Endothelial cell of umbilical vein (primary cell): Measurements from ENCODE around the gene GPRIN2. TPM values are rescaled to one million over a fixed set of nuclear protein-coding genes. Genes with fewer than 3 reads are reported as not detected.
A peak's percentile ranks its signal among the peaks of the same experiment; 100 is the strongest.
"Not testable (repeated sequence)": the region's sequence is repeated elsewhere in the genome, so short reads cannot be mapped to it uniquely, and the experiment has no call there.

Source experiments
- BruUV-seq: library from RNA; stranded (reverse); fragments of 400-500 nt; replicated peaks from 2 replicates; lab custom pipeline; 2021; lab: Mats Ljungman, UMichigan
- CTCF ChIA-PET: fragments of 300-600, 350-600 bp; sonication (Branson Sonifier 250); formaldehyde crosslinking; loops from one replicate; lab custom pipeline; 2021; ENCODE audit warnings: antibody characterized with exemption, inconsistent platforms; lab: Charles Lee
- POLR2A ChIA-PET: fragments of 300-600, 350-600 bp; sonication (Branson Sonifier 250); formaldehyde crosslinking; loops from one replicate; lab custom pipeline; 2021; ENCODE audit warnings: antibody characterized with exemption, inconsistent platforms; lab: Charles Lee
- DNase-seq: peaks from one replicate; pipeline ENCODE4 v3.0.0-alpha.2; 2011; ENCODE audit warnings: low read depth, low spot score
- FAIRE-seq: peaks from 2 replicates; lab custom pipeline; 2011; peaks lifted over from hg19 to GRCh38; lab: Jason Lieb, UNC
- H2AFZ ChIP-seq: 2 replicates; pipeline ENCODE4 v1.6.0; 2012; ENCODE audit warnings: low read depth, low read length, control low read depth, inconsistent platforms
- H3K27ac ChIP-seq: 2 replicates; pipeline ENCODE4 v1.5.1; 2011; ENCODE audit warnings: low read depth, mild to moderate bottlenecking, control low read depth, low read length, moderate library complexity; ENCODE audit not compliant: insufficient read depth
- H3K27me3 ChIP-seq, 2 experiments: 2 replicates each; pipeline versions ENCODE4 v1.6.0 to v1.6.1; 2011; ENCODE audit warnings: low read length in 2 of 2, mixed read lengths in 1 of 2; ENCODE audit not compliant: control insufficient read depth in 2 of 2, insufficient read depth in 2 of 2
- H3K36me3 ChIP-seq, 2 experiments: 2 replicates in 1 of 2; 3 replicates in 1 of 2; pipeline ENCODE4 v1.5.1; 2011; ENCODE audit warnings: low read length in 2 of 2, mild to moderate bottlenecking in 1 of 2, moderate library complexity in 1 of 2; ENCODE audit not compliant: control insufficient read depth in 2 of 2, insufficient read depth in 2 of 2; ENCODE audit errors: extremely low read depth in 1 of 2
- H3K4me1 ChIP-seq: 3 replicates; pipeline ENCODE4 v1.5.1; 2011; ENCODE audit warnings: mild to moderate bottlenecking, low read length; ENCODE audit not compliant: control insufficient read depth, insufficient read depth; ENCODE audit errors: extremely low read depth
- H3K4me2 ChIP-seq: 2 replicates; pipeline ENCODE4 v1.6.1; 2011; ENCODE audit warnings: low read length, control low read depth, mixed read lengths; ENCODE audit not compliant: insufficient read depth
- H3K4me3 ChIP-seq, 3 experiments: fragments of 200-600 bp in 1 of 3; sonication (generic), shearing (Covaris generic) in 1 of 3; replicated peaks in 1 of 3; 2 replicates each; pipeline ENCODE4 v1.5.1; 2011 to 2016; ENCODE audit warnings: control low read depth in 3 of 3, low read length in 3 of 3, mild to moderate bottlenecking in 2 of 3, inconsistent platforms in 1 of 3, low read depth in 1 of 3, moderate library complexity in 1 of 3; ENCODE audit not compliant: insufficient read depth in 1 of 3
- H3K79me2 ChIP-seq: 2 replicates; pipeline ENCODE4 v1.6.0; 2012; ENCODE audit warnings: low read length, inconsistent platforms; ENCODE audit not compliant: control insufficient read depth, insufficient read depth
- H3K9ac ChIP-seq: replicated peaks from 2 replicates; pipeline ENCODE3; 2011; ENCODE audit warnings: low read length, control low read depth; ENCODE audit not compliant: insufficient read depth; ENCODE audit errors: extremely low read depth
- H3K9me1 ChIP-seq: replicated peaks from 3 replicates; pipeline ENCODE4 v1.6.0; 2011; ENCODE audit warnings: mild to moderate bottlenecking, low read length; ENCODE audit not compliant: control insufficient read depth, insufficient read depth; ENCODE audit errors: extremely low read depth
- H3K9me3 ChIP-seq: replicated peaks from 2 replicates; pipeline ENCODE4 v1.5.1; 2012; ENCODE audit warnings: low read length, inconsistent platforms; ENCODE audit not compliant: control insufficient read depth, insufficient read depth
- H4K20me1 ChIP-seq: replicated peaks from 2 replicates; pipeline ENCODE3; 2011; ENCODE audit warnings: mild to moderate bottlenecking, low read length; ENCODE audit not compliant: control insufficient read depth, insufficient read depth; ENCODE audit errors: extremely low read depth
- dilution Hi-C: fragments of 300-500 bp; cut with MboI; formaldehyde crosslinking; loops from one replicate; pipeline ENCODE4 v1.15.0; 2019; ENCODE audit warnings: low sequenced_read_pairs; ENCODE audit not compliant: extremely low pct_ligation_motif_present
- intact Hi-C: fragments of 100-400 bp; cut with micrococcal nuclease; formaldehyde crosslinking; loops from one replicate; pipeline ENCODE4 v1.10.0; 2022
- polyA plus RNA-seq, 4 experiments: library from polyadenylated mRNA; depleted of rRNA in 3 of 4; stranded (reverse) in 3 of 4; unstranded in 1 of 4; fragments of >200 nt; gene quantifications; 2 replicates each; pipeline versions ENCODE4 v1.2.1 to v1.2.3, GENCODE V29; 2011 to 2012; ENCODE audit warnings: missing spikeins in 1 of 4
- total RNA-seq: library from RNA; stranded (reverse); gene quantifications from 2 replicates; pipeline ENCODE4 v1.2.3, GENCODE V29; 2021

Gene GPRIN2
- total and polyA plus RNA-seq, 2 donors (not counting 3 experiments of a cell fraction or from before 2014, with no cell fraction given) = not detected

DNA sequence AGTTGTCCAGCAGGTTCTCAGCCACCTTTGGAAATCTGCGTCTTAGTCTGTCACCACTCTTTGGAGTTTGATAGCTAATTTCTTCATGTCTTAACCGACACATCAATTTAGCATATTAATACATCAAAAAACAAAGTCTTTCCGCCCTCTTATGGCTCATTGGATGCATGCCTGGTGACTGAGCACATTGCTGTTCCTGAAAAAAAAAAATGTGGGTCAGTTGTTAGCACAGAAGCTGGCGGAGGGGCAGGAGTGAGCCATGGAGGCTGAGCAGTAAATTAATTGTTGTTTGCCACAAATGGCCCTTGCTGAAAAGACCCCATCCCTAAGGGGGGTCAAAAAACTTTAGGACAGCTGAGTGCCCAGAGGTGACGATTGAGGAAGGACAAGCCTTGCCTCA, 16.9 kb upstream of the GPRIN2 start:
- FAIRE-seq = peak; percentile 21
- H2AFZ ChIP-seq, POLR2A ChIA-PET, H3K4me2 ChIP-seq, H3K27me3 ChIP-seq, H3K9ac ChIP-seq, H3K27ac ChIP-seq, H3K79me2 ChIP-seq, H3K9me3 ChIP-seq, H3K4me1 ChIP-seq, CTCF ChIA-PET, intact Hi-C loops, H3K4me3 ChIP-seq, H3K9me1 ChIP-seq, BruUV-seq, dilution Hi-C loops, H4K20me1 ChIP-seq, H3K36me3 ChIP-seq: not testable (repeated sequence)
- DNase-seq = peak; percentile 51

GRCh38 chr10:46572765-46573164, 16.3 kb upstream of the GPRIN2 start:
- H3K4me3 ChIP-seq, intact Hi-C loops, H4K20me1 ChIP-seq, BruUV-seq, H3K9me3 ChIP-seq, H3K4me1 ChIP-seq, CTCF ChIA-PET, H3K9me1 ChIP-seq, H3K79me2 ChIP-seq, H3K27me3 ChIP-seq, dilution Hi-C loops, H3K36me3 ChIP-seq, H3K27ac ChIP-seq, POLR2A ChIA-PET, H3K4me2 ChIP-seq, FAIRE-seq, DNase-seq, H3K9ac ChIP-seq, H2AFZ ChIP-seq: not testable (repeated sequence)

- dilution Hi-C loops, H3K4me2 ChIP-seq, POLR2A ChIA-PET, H3K27ac ChIP-seq, H3K9me1 ChIP-seq, intact Hi-C loops, H4K20me1 ChIP-seq, H3K4me1 ChIP-seq, DNase-seq, BruUV-seq, H2AFZ ChIP-seq, CTCF ChIA-PET, H3K27me3 ChIP-seq, H3K4me3 ChIP-seq, H3K36me3 ChIP-seq, H3K9ac ChIP-seq, FAIRE-seq, H3K79me2 ChIP-seq, H3K9me3 ChIP-seq: not testable (repeated sequence)
Measured at GRCh38 chr10:46570655-46571054, 14.2 kb upstream of the GPRIN2 start.

- H3K9me1 ChIP-seq, H3K9me3 ChIP-seq, intact Hi-C loops, H3K4me1 ChIP-seq, H3K27me3 ChIP-seq, FAIRE-seq, H4K20me1 ChIP-seq, H3K4me2 ChIP-seq, H3K36me3 ChIP-seq, CTCF ChIA-PET, dilution Hi-C loops, BruUV-seq, POLR2A ChIA-PET, H2AFZ ChIP-seq, H3K4me3 ChIP-seq, H3K9ac ChIP-seq, H3K79me2 ChIP-seq, DNase-seq, H3K27ac ChIP-seq: not testable (repeated sequence)
Measured at GRCh38 chr10:46567151-46567550, 10.7 kb upstream of the GPRIN2 start.
